Ramos (cell line): ENCODE measurements around the gene FLT3.
"Not testable (repeated sequence)": the region's sequence is repeated elsewhere in the genome, so short reads cannot be mapped to it uniquely, and the experiment has no call there.

Experiments
- in situ Hi-C: fragments of 300-500 bp; cut with MboI; formaldehyde crosslinking; loops from one replicate; pipeline ENCODE4 v1.14.3; 2022; ENCODE audit warnings: low sequenced_read_pairs; ENCODE audit not compliant: unreplicated experiment

Gene FLT3

DNA sequence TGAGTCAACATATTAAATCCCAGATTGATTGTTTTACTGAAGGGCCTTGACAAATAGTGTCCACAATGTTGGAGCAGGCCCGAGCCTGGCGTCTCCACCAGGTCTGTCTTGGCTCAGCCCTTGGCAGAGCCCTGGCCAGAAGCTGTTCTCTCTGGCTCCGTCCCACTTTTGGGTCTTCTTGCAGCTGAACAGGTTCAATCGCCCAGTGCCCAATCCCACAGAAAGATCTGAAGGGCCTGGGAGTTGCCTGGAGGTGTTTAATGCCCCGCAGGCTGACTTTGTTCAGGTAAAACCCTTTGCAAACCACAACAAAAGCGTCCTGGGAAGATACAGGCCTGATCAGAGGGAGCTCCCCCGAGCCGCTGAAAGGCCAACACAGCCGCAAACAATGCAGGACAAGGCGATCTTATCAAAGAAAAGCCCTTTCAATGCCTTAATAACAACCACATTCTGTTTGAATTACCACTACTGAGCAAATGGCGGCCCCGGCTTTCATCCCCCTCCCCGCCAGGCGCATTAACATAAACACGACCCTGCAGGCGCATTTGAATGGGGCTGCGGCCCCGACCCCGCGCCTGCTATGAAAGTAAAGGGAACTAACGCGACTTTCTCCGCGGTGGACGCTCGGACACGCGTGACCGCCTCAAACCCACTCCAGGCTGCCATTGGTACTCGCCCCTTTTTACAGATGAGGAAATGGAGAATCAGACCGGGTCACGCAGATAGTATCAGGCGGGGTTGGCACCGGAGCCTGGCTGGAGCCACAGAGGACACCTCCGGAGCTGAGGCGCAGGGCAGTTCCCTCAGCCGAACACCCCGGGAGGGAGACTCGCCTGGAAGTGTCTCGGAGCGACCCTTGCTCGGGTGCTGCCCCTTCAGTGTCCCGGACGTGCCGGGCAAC, 134.4 kb downstream of the FLT3 start:
- in situ Hi-C loops: no loop called here

DNA sequence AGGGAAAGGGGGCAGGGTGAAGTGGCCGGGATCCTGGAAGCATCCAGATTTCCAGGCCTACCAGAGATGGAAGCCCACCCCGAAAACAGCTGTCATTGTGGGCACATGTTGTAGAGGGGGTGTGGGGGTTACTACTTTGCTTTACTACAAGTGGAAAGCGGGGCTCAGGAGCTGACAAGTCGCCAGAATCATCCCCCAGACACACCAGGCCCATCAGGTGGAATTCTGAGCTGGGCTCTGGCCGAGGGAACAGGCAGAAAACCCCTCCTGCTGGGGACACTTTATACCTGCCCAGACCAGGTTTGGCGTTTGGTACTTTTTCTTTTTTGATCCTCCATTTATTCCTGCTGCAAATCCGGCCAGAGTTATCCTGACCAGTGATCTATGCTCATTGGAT, 135.0 kb downstream of the FLT3 start:
- in situ Hi-C loops: no loop called here

GRCh38 chr13:27964741-27965323, 135.5 kb downstream of the FLT3 start:
- in situ Hi-C loops: no loop called here

DNA sequence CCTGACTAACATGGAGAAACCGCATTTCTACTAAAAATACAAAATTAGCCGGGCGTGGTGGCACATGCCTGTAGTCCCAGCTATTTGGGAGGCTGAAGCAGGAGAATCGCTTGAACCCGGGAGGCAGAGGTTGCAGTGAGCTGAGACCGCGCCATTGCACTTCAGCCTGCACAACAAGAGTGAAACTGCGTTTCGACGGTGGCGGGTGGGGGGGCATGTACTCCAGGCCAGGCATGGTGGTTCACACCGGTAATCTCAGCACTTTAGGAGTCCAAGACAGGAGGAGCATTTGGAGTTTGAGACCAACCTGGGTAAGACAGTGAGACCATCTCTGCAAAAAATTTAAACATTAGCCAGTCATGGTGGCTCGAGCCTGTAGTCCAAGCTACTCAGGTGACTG, 136.2 kb downstream of the FLT3 start:
- in situ Hi-C loops: not testable (repeated sequence)

GRCh38 chr13:27963491-27963890, 136.9 kb downstream of the FLT3 start:
- in situ Hi-C loops: no loop called here

DNA sequence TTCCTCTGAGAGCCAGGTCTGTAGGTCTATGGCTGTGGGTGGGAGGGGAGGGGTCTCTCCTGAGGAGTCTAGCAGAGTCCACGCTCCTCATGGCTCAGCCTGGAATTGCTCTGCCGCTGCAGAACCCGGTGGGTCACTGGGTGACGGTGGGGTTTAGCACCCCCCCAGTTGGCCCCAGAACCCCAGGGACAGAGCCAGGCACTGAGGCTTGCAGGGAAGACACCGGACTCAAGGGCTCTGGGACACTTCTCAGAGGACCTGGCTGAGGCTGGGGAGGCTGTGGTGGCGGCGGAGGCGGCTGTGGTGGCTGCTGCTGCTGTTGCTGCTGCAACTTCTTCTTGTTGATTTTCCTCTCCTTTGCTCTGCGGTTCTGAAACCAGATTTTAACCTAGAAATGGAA, 137.4 kb downstream of the FLT3 start:
- in situ Hi-C loops: no loop called here

- in situ Hi-C loops: no loop called here
Observed at GRCh38 chr13:27962128-27962841, 138.1 kb downstream of the FLT3 start.

DNA sequence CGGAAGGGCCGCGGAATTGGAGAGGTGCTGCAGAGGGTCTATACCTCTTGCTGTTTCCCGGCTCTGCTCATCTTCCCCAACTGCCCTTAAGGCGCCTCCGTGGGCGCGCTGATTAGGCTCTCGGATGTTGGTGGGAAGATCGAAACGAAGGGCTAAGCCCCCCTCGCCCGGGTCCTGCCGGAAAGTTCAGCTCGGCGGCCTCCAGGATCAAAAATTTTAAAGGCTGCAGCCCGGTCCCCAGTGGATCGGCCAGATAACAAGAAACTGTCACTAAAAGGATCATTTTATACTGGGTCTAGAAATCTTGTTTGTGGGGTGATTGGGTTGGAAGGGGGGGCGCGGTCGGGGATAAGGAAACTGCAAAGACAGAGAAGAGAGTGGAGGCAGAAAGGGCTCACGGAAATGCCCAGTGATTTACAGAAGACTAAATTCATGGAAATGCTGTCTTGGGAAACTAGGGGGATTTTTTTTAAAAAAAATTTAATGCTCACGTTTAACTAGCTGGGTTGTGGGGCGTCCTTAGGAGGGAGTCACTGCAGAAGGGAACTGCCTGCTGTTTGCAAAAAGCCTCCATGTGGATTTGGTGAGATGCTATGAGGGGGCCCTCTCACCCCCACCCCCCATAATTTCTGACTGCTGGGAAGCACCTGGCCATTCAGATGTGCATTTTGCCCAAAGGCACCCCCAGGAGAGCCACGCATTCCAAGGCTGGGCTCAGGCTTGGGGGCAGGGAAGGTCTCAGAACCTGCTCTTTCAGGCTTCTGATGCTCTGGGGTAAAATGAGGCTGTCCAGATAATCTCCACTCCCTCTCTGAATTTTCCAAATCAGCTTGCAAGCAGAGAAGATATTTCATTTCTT, 138.9 kb downstream of the FLT3 start:
- in situ Hi-C loops: no loop called here

DNA sequence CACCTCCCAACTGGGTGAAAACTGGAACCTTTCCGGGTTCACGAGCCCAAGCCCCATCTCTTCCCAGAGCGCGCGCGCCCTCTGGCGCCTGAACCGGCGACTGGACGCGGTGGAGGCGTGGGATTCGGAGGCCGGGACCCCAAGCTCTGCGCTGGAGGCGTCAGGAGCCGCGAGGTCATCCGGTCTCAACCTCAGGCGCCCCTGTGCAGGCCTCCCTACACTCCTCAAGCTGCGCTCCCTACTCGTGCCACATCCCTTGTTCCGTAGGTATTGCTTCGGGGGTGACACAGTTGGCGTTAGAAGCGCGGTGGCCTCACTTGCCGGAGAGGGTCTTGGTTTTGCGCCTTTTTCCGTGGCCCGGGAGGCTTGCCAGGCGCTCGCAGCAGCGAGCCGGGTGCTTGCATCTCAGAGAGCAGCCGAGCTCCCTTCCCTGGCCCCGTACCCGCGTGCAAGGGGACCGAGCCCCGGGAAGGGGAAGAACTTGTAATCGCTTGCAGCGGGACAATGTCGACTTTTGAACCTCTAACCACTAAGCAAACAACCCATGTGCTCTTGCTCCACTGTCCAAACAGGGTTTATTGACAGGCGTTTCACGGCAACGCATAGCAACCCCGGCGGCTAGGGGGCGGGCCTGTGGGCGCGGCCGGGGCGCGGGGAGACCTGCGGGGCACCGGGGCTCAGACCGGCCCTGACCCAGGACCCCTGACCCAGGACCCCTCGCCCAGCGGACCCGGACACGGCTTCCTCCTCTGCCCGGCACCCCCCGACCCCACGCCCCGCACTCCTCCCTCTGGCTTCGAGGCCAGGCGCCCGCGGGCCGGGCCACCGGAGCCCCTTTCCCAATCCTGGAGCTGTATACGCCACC, 139.8 kb downstream of the FLT3 start:
- in situ Hi-C loops: no loop called here

DNA sequence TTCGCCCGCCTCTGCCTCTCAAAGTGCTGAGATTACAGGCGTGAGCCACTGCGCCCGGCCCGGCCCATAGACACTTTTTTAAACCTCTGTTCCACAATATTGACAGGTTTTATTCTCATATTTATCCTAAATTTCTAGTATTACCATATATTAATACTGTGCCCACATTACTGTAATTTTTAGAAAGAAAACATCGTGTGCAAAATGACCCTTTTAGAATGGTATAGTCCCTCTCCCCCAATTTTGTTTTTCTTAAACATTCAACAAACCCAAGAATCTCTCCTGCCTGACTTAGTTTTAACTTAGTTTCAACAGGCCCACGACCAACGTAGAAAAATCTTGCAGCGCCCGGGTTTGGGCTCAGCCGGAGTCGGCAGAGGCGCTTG, 140.4 kb downstream of the FLT3 start:
- in situ Hi-C loops: no loop called here

DNA sequence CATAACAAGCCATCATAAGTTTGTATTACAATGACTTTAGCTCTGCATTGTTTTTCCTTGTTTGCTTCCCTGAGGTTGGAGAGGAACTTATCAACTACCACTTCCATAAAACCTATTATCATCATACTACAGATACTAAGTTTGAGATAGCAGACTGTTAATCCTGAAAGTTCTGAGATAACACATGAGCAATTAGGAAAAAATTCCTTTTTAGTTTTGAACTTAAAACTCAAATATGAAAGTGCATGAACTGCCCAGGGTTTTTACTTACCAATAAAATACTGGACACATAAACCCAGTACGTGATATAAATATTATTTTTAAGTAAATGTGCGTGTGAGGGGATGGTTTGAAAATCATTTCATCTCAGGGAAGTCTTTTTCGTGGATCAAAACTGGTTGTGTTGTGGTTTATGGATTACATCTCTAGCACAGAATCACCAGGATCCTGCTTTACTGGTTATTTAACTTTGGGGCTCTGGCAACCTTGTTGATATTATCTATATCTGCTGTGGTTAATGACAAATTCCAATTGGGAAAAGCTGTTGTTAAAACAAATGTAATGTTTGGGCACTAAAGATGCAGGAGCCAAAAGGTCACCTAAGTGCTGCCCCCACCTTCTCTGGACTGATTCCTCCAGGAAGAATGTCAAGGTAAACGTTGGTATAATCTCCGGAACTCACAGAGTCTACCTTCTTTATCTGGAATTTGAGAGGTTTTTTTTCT, 143.6 kb downstream of the FLT3 start:
- in situ Hi-C loops: no loop called here

DNA sequence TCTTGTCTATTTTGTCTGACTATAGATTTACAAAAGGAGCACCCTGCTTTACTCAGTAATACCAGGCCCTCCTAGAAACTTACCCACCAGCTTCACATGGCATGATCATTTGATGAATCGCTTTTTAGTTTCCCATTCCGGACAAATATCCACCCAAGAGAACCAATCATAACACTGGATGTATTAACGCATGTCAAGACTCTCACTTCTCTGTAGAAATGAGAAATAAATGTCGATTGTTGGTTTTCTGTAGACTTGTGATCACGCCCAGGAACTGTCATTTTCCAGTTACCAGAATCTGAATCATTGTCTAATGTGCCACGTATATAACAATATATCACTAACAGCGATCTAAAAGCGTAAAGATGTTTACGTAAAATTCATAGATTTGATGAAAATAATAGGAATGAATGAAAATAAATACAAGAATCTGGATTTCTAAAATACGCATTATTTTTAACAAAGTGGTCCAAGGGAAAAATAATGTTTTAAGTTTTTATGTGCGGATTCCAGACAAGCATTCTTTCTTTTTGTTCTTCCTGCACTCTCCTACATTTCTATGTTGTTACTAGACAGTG, 145.3 kb downstream of the FLT3 start:
- in situ Hi-C loops: no loop called here

GRCh38 chr13:27954406-27954851, 145.9 kb downstream of the FLT3 start:
- in situ Hi-C loops: no loop called here

DNA sequence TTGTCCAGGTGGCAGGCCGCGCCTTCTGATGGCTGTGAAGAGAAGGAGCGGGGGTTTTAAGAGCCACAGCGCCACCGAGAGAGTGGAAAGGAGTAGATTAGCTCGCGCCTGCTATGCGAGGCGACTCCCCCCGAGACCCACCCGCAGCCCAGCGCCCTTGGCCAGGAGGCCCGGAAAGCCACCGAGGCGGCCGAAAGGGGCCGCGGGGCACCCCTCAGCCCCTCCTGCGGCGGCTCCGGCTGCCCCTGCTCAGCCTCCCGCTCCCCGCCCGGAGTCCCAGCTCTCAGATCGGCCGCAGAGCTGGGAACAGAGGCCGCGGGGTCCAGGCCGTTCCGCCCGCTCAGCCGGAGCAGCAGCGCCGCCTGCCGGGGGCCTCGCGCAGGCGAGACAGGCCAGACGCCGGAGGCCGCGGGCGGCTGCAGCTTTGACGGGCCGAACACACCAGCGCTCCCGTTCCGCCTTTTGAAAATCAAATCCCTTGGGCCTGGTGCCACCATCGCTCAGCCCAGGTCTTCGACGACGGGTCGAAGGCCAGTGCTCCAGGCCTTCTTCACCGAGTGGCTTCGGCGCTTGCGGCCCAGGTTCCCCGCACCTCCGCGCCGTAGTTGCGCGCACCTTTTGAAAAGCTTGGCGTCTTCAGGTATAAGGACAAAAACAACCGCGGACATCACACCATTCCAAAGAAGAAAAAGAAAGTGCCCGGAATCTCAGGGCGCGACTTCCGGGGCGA, 146.5 kb downstream of the FLT3 start:
- in situ Hi-C loops: no loop called here
